ENCODE data around the gene ORC1. TPM values are rescaled to one million over a fixed set of nuclear protein-coding genes. Genes with fewer than 3 reads are reported as not detected.

ORC1 gene
- total and polyA plus RNA-seq, 2 of the 8 experiments (the other 6 are each of a cell fraction or from before 2014, with no cell fraction given), result 36.9 to 49.0 TPM

GRCh38 chr1:52341655-52342260, 62.5 kb downstream of the ORC1 start (continued):
- TF ChIP-seq RXRA (IDR thresholded peaks at IDR 0.05; ENCODE audit: insufficient read depth, low read depth, low read length) (no peak), SIN3A (conservative IDR thresholded peaks at IDR 0.05 in 1 of 2, IDR thresholded peaks at IDR 0.05 in 1 of 2; ENCODE audit: low read depth in 1 of 2, low read length in 2 of 2) (no peak), CREB1 (IDR thresholded peaks at IDR 0.05) (no peak), EGR1 (IDR thresholded peaks at IDR 0.05; ENCODE audit: borderline replicate concordance, low read depth, low read length) (no peak), POLR2AphosphoS5 (IDR thresholded peaks at IDR 0.05; ENCODE audit: low read depth, low read length) (no peak), USF2 (IDR thresholded peaks at IDR 0.05; ENCODE audit: low read length) (no peak), PHF8 (conservative IDR thresholded peaks at IDR 0.05; ENCODE audit: low read depth, low read length) (no peak), POLR2A (IDR thresholded peaks at IDR 0.05; ENCODE audit: control extremely low read depth in 1 of 2, low read depth in 2 of 2, low read length in 2 of 2) (no peak)
